NB4 (cell line): Measurements from ENCODE around the gene PDXK.

ENCODE experiments used
- TF ChIP-seq, protein P1 (sequence below): IDR thresholded peaks from 2 replicates; pipeline ENCODE4 v1.6.1; 2011; ENCODE audit warnings: low read depth, low read length
- TF ChIP-seq, protein P2 (sequence below): IDR thresholded peaks from one replicate; pipeline ENCODE4 v1.5.1; 2012; ENCODE audit warnings: low read depth, low read length

DNA sequence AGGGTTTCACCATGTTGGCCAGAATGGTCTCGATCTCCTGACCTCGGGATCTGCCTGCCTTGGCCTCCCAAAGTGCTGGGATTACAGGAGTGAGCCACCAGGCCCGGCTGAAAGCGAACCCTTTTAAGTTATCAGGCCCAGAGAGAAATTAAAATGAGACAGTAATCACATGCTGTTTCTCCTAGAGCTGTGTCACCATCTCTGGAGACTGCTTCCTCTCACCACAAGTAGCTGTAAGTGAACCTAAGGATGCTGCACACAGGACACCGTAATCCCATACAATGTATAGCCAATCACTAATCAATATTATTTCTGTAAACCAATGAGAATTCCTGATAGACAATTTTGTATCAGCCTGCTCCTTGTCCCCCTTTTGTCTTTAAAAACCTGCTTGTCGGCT, 62.9 kb downstream of the PDXK start:
- TF ChIP-seq, protein P1, sequence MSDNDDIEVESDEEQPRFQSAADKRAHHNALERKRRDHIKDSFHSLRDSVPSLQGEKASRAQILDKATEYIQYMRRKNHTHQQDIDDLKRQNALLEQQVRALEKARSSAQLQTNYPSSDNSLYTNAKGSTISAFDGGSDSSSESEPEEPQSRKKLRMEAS: no peak
- TF ChIP-seq, protein P2, sequence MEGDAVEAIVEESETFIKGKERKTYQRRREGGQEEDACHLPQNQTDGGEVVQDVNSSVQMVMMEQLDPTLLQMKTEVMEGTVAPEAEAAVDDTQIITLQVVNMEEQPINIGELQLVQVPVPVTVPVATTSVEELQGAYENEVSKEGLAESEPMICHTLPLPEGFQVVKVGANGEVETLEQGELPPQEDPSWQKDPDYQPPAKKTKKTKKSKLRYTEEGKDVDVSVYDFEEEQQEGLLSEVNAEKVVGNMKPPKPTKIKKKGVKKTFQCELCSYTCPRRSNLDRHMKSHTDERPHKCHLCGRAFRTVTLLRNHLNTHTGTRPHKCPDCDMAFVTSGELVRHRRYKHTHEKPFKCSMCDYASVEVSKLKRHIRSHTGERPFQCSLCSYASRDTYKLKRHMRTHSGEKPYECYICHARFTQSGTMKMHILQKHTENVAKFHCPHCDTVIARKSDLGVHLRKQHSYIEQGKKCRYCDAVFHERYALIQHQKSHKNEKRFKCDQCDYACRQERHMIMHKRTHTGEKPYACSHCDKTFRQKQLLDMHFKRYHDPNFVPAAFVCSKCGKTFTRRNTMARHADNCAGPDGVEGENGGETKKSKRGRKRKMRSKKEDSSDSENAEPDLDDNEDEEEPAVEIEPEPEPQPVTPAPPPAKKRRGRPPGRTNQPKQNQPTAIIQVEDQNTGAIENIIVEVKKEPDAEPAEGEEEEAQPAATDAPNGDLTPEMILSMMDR: no peak
